GM19193 (cell line): ENCODE data around the gene UNC45A.

ENCODE experiments used
- POLR2A ChIP-seq: IDR thresholded peaks from 4 replicates; pipeline ENCODE4 v1.6.1; 2011; ENCODE audit not compliant: insufficient read depth, insufficient read length; ENCODE audit errors: extremely low read depth

Gene UNC45A

GRCh38 chr15:90930861-90931574 lies 4.1 kb upstream of the UNC45A start:
- no peak for TF ChIP-seq POLR2A

- TF ChIP-seq POLR2A = no peak
Observed at GRCh38 chr15:90931575-90931827, 3.6 kb upstream of the UNC45A start.

- TF ChIP-seq POLR2A = peak; percentile 82
Observed at GRCh38 chr15:90931828-90932659, 3.0 kb upstream of the UNC45A start, which contains the start of gene HDDC3. HDDC3 (minus strand) TSS chr15:90932549; CDS start chr15:90932540, 9 bp downstream.

GRCh38 chr15:90932660-90932991 lies 2.5 kb upstream of the UNC45A start:
- TF ChIP-seq POLR2A = no peak

- TF ChIP-seq POLR2A = no peak
Observed at GRCh38 chr15:90933301-90933700, 1.8 kb upstream of the UNC45A start.

GRCh38 chr15:90934256-90934948 lies 683 bp upstream of the UNC45A start:
- no peak for TF ChIP-seq POLR2A

GRCh38 chr15:90936823-90937222 lies 1.7 kb downstream of the UNC45A start:
- no peak for TF ChIP-seq POLR2A

- no peak for TF ChIP-seq POLR2A
Observed at GRCh38 chr15:90938261-90938660, 3.2 kb downstream of the UNC45A start.

GRCh38 chr15:90939756-90940155 lies 4.7 kb downstream of the UNC45A start:
- TF ChIP-seq POLR2A = no peak

GRCh38 chr15:90941038-90941437 lies 6.0 kb downstream of the UNC45A start:
- TF ChIP-seq POLR2A = no peak

- no peak for TF ChIP-seq POLR2A
Observed at GRCh38 chr15:90942354-90943120, 7.5 kb downstream of the UNC45A start.

GRCh38 chr15:90945091-90945490 lies 10.0 kb downstream of the UNC45A start:
- no peak for TF ChIP-seq POLR2A

GRCh38 chr15:90946538-90946937 lies 11.5 kb downstream of the UNC45A start:
- TF ChIP-seq POLR2A = no peak

- TF ChIP-seq POLR2A = no peak
Observed at GRCh38 chr15:90946941-90947576, 12.0 kb downstream of the UNC45A start.
